GM23338 (cell line): Measurements from ENCODE around the gene FBLN5. TPM values are rescaled to one million over a fixed set of nuclear protein-coding genes. Genes with fewer than 3 reads are reported as not detected.

Source experiments
- polyA plus RNA-seq: library from polyadenylated mRNA; unstranded; fragments of >200 nt; fragmentation: Nextera tagmentation; extraction: Ambion mirVana; gene quantifications from 2 replicates; pipeline ENCODE4 v1.2.1, GENCODE V29; 2016
- total RNA-seq: library from RNA; depleted of rRNA; stranded (reverse); fragments of >200 nt; shearing (Covaris generic); gene quantifications from 2 replicates; pipeline ENCODE4 v1.2.3, GENCODE V29; 2014; rRNA removed

FBLN5 gene
- total and polyA plus RNA-seq, 2 experiments from 2014 or later, result 4.3 to 4.9 TPM

Other genes with a start within 250 kb of the FBLN5 start
- gene CATSPERB, start 215.6 kb downstream of the FBLN5 start, total RNA-seq, result 0.38 TPM in 1 of 2 replicates, not detected in the other
- gene CATSPERB, start 215.6 kb downstream of the FBLN5 start, polyA plus RNA-seq, result 0.27 TPM in 1 of 2 replicates, not detected in the other
- 35.0 and 42.1 TPM in 2 replicates for gene TC2N, start 80.2 kb downstream of the FBLN5 start, total RNA-seq
- 10.0 and 10.9 TPM in 2 replicates for gene TC2N, start 80.2 kb downstream of the FBLN5 start, polyA plus RNA-seq
- gene TRIP11, start 92.4 kb upstream of the FBLN5 start, total RNA-seq, result 17.7 and 24.9 TPM in 2 replicates
- gene TRIP11, start 92.4 kb upstream of the FBLN5 start, polyA plus RNA-seq, result 30.6 and 52.2 TPM in 2 replicates
- gene ATXN3, start 158.9 kb upstream of the FBLN5 start, total RNA-seq, result 36.4 and 39.5 TPM in 2 replicates
- gene ATXN3, start 158.9 kb upstream of the FBLN5 start, polyA plus RNA-seq, result 47.6 and 66.7 TPM in 2 replicates
- 134 and 160 TPM in 2 replicates for gene NDUFB1, start 174.0 kb upstream of the FBLN5 start, total RNA-seq
- gene NDUFB1, start 174.0 kb upstream of the FBLN5 start, polyA plus RNA-seq, result 876 and 1,053 TPM in 2 replicates
- gene CPSF2, start 174.3 kb upstream of the FBLN5 start, total RNA-seq, result 74.0 and 112 TPM in 2 replicates
- gene CPSF2, start 174.3 kb upstream of the FBLN5 start, polyA plus RNA-seq, result 41.6 and 54.2 TPM in 2 replicates